Measurements from ENCODE around the gene STPG3. TPM values are rescaled to one million over a fixed set of nuclear protein-coding genes. Genes with fewer than 3 reads are reported as not detected.

STPG3 gene
- total and polyA plus RNA-seq, 9 of the 15 experiments (the other 6 are each of a cell fraction or from before 2014, with no cell fraction given) = not detected

DNA sequence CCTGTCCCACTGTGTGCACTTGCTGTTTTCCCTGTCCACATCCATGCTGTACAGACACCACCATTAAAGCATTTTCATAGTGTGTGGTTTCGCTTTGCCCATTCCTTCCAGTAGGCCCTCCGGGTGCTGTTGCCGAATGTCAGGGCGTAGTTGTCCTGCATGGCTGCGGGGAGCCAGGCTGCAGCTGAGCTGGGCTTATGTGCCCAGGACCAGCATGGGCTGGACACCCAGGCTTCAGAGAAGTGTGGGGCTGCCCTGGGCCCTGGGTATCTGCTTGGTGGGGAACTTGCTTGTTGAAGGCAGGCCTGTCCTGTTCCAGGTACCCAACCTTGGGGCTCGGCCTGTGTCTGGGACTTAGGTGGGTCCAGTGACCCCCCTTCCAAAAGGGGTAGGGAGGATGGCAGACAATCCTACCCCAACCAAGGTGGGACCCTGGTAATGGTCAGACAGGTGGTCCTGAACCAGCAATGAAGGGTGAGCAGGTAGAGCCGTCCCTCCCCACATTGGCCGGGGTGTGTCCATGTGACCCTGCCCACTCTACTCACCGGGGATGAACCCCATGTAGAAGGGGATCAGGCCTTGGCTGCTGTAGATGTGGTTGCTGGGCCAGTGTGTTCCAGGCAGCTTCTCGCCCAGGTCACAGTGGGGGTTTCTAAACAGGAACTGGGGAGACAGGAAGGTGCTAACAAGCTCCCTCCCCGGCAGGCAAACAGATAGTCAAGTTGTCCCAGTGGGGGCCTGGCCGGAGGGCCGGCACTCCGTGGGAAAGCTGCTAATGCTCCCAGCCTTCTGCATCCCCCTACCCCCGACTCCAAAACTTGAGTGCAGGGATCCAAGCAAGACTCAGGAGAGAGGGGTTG, 7.2 kb upstream of the STPG3 start (continued):
- TF ChIP-seq, protein P1, sequence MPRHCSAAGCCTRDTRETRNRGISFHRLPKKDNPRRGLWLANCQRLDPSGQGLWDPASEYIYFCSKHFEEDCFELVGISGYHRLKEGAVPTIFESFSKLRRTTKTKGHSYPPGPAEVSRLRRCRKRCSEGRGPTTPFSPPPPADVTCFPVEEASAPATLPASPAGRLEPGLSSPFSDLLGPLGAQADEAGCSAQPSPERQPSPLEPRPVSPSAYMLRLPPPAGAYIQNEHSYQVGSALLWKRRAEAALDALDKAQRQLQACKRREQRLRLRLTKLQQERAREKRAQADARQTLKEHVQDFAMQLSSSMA (CRISPR knock-in tag; IDR thresholded peaks at IDR 0.05) = 0 out of 2 replicates have a peak, but pooled peaks have one; percentile 10
- no peak for TF ChIP-seq ETV5 (CRISPR knock-in tag; IDR thresholded peaks at IDR 0.05; ENCODE audit: low read depth)
- TF ChIP-seq, protein P2, sequence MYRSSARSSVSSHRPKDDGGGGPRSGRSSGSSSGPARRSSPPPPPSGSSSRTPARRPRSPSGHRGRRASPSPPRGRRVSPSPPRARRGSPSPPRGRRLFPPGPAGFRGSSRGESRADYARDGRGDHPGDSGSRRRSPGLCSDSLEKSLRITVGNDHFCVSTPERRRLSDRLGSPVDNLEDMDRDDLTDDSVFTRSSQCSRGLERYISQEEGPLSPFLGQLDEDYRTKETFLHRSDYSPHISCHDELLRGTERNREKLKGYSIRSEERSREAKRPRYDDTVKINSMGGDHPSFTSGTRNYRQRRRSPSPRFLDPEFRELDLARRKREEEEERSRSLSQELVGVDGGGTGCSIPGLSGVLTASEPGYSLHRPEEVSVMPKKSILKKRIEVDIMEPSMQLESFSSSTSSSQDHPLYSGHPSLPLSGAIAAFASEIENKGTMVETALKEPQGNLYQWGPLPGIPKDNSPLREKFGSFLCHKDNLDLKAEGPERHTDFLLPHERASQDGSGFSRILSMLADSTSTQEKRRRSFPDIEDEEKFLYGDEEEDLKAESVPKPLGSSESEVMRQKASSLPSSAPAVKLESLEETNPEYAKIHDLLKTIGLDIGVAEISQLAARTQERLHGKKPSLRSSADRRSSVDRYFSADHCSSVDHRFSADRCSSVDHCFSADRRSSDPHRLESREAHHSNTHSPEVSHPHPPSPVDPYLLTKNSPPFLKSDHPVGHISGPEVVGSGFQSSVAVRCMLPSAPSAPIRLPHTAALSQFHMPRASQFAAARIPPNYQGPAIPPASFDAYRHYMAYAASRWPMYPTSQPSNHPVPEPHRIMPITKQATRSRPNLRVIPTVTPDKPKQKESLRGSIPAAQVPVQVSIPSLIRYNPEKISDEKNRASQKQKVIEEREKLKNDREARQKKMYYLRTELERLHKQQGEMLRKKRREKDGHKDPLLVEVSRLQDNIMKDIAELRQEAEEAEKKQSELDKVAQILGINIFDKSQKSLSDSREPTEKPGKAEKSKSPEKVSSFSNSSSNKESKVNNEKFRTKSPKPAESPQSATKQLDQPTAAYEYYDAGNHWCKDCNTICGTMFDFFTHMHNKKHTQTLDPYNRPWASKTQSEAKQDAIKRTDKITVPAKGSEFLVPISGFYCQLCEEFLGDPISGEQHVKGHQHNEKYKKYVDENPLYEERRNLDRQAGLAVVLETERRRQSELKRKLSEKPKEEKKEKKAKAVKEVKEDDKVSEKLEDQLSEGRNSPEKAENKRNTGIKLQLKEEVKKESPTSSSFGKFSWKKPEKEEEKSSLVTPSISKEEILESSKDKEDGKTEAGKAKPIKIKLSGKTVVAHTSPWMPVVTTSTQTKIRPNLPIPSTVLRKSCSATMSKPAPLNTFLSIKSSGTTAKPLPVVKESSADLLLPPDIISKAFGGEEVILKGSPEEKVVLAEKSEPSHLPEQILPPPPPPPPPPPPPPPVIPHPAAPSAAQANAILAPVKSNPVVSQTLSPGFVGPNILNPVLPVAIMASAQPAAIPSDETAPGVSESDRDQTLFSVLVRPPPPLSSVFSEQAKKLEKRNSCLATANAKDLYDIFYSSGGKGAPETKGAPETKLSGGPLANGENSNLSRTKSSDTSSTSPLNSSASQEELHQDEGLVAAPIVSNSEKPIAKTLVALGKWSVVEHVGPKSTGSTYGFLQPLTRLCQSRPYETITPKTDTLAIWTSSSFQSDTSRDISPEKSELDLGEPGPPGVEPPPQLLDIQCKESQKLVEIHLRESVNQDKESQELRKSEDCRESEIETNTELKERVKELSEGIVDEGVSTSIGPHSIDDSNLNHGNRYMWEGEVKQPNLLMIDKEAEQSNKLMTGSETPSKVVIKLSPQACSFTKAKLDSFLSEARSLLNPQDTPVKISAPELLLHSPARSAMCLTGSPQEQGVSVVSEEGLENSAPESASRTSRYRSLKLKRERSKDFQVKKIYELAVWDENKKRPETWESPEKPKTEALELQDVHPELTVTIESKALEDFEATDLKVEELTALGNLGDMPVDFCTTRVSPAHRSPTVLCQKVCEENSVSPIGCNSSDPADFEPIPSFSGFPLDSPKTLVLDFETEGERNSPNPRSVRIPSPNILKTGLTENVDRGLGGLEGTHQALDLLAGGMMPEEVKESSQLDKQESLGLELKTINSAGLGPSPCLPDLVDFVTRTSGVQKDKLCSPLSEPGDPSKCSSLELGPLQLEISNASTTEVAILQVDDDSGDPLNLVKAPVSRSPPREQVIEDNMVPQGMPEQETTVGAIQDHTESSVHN (IDR thresholded peaks at IDR 0.05; ENCODE audit: borderline replicate concordance in 1 of 2, low read depth in 1 of 2) = no peak
- TF ChIP-seq ZBTB49 (CRISPR knock-in tag; IDR thresholded peaks at IDR 0.05; ENCODE audit: borderline replicate concordance) = no peak
- TF ChIP-seq NR1H2 (CRISPR knock-in tag; IDR thresholded peaks at IDR 0.05) = no peak
- no peak for TF ChIP-seq NEUROD1 (IDR thresholded peaks at IDR 0.05; ENCODE audit: borderline replicate concordance, low read depth, low read length, partially characterized antibody)
- TF ChIP-seq NELFE (IDR thresholded peaks at IDR 0.05; ENCODE audit: insufficient read depth, insufficient read length) = no peak
- no peak for TF ChIP-seq ZBTB8A (IDR thresholded peaks at IDR 0.05; ENCODE audit: partially characterized antibody)
- no peak for TF ChIP-seq ZNF197 (CRISPR knock-in tag; IDR thresholded peaks at IDR 0.05; ENCODE audit: low read depth)
- TF ChIP-seq, protein P3, sequence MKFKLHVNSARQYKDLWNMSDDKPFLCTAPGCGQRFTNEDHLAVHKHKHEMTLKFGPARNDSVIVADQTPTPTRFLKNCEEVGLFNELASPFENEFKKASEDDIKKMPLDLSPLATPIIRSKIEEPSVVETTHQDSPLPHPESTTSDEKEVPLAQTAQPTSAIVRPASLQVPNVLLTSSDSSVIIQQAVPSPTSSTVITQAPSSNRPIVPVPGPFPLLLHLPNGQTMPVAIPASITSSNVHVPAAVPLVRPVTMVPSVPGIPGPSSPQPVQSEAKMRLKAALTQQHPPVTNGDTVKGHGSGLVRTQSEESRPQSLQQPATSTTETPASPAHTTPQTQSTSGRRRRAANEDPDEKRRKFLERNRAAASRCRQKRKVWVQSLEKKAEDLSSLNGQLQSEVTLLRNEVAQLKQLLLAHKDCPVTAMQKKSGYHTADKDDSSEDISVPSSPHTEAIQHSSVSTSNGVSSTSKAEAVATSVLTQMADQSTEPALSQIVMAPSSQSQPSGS (CRISPR knock-in tag; IDR thresholded peaks at IDR 0.05) = no peak
